GF-D8 (cell line): ENCODE measurements around the gene ANKRD13D.
A peak's percentile ranks its signal among the peaks of the same experiment; 100 is the strongest.
"Not testable (repeated sequence)": the region's sequence is repeated elsewhere in the genome, so short reads cannot be mapped to it uniquely, and the experiment has no call there.

Experiments
- DNase-seq: peaks from one replicate; lab custom pipeline; 2025; lab: John Stamatoyannopoulos, UW

ANKRD13D gene

DNA sequence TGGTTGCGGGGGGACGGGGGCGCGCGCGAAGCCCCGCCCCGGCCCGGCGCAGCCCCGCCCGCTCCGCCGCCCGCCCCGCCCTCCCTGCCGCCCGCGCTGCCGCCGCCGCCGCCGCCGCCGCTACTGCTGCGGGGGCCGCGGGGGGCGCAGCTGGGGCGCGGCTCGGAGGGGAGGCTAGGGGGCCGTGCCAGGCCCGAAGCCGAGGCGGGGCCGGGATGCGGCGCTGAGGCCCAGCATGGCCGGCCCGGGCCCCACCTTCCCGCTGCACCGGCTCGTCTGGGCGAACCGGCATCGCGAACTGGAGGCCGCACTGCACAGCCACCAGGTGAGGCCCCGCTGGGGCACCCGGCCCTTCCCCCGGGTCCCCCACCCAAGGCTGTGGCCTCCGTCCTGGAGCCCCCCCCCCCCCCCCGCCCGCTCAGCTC is at the start of gene ANKRD13D:
Gene ANKRD13D, plus strand, starts transcription at position 78 of the 425 bp plus-strand sequence. Its CDS starts 158 bp downstream, at position 236.
- peak; percentile 56 for DNase-seq

GRCh38 chr11:67239783-67240575 is 49.1 kb upstream of the ANKRD13D start:
- DNase-seq = peak; percentile 97

GRCh38 chr11:67240576-67241389 is 48.3 kb upstream of the ANKRD13D start:
- DNase-seq = peak; percentile 1

- DNase-seq = no peak
These were observed 46.6 kb upstream of the ANKRD13D start for GRCh38 chr11:67242548-67242947.

GRCh38 chr11:67243051-67243450 is 46.1 kb upstream of the ANKRD13D start:
- DNase-seq = no peak

- DNase-seq = no peak
These were observed 44.1 kb upstream of the ANKRD13D start for GRCh38 chr11:67245046-67245445.

- no peak for DNase-seq
These were observed 41.1 kb upstream of the ANKRD13D start for GRCh38 chr11:67247946-67248550.

- DNase-seq = no peak
These were observed 40.5 kb upstream of the ANKRD13D start for GRCh38 chr11:67248653-67249052.

- DNase-seq = no peak
These were observed 38.8 kb upstream of the ANKRD13D start for GRCh38 chr11:67250059-67251043.

GRCh38 chr11:67251841-67252240 is 37.3 kb upstream of the ANKRD13D start:
- no peak for DNase-seq

DNA sequence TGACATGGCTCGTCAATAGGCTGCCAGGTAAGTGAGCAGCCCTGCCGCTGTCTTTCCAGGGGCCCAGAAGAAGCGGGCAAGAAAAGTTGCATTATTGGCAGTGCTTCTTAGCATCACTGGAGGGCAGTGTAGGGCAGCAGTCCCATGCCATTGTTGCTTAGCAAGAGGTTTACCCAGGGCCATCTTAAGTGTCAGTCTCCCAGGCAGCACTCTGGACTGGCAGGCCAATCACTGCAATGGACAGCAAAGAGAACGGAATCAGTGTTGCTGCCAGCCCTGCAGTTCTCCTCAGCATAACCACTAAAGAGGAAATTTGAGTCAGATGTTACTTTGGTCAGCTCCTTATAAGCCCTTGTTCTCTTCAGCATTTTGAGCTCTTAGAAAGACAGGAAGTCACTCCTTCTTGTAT is 36.3 kb upstream of the ANKRD13D start:
- peak; percentile 3 for DNase-seq

- DNase-seq = no peak
These were observed 35.1 kb upstream of the ANKRD13D start for GRCh38 chr11:67253872-67254624.

GRCh38 chr11:67254798-67255197 is 34.3 kb upstream of the ANKRD13D start:
- no peak for DNase-seq

DNA sequence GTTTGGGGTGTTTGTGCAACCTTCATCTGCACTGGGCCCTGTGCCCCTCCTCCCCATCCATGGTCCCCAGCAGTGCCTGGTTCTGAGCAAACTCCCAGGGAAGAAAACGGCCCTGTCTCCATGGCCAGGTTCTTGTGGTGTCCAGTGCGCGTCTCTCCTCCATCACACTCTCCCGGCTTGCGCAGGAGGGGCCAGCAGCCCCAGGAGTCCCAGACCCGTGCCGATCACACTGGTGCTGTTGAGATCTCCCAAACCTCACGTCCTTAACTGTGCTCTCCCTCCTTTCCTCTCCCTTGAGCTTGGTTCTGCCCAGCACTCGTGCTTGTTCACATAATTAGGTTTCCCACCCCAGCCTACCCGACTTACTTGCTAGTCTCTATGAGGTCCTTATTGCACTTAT is 33.8 kb upstream of the ANKRD13D start:
- DNase-seq = no peak

DNA sequence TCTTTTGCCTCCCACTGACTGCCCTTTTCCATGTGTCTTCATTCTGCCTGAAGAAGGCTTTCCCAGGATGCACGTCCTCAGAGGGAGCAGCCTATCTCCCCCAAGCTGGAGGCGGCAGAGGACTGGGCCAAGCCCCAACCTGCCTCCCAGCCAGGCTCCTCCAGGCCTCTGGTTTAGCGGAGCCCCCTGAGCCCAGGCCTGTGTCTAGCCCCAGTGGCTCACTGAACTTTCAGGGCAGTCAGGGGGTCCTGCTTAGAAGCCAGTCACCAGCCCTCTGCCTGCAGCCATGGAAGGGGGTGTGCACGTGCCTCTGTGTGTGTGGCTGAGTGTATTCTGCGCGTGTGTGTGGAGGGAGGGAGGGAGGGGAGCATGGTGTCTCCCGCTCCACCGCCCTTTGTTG is 33.2 kb upstream of the ANKRD13D start:
- no peak for DNase-seq

GRCh38 chr11:67256477-67257135 is 32.5 kb upstream of the ANKRD13D start:
- no peak for DNase-seq

DNA sequence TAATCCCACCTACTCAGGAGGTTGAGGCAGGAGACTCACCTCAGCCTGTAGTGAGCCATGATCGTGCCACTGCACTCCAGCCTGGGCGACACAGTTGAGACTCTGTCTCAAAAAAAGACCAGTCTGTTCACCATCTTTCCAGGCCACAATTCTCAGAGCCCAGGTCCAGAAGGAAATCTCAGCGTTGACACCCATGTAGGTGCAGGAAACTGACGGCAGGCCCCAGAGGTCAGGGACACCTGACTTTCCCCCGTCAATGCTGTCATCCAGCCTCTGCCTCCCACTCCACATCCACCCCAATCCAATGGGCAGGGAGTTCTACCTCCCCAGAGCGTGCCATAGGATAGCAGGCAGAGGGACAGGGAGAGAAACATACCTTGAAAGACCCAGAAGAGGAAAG is 28.7 kb upstream of the ANKRD13D start:
- DNase-seq = no peak

DNA sequence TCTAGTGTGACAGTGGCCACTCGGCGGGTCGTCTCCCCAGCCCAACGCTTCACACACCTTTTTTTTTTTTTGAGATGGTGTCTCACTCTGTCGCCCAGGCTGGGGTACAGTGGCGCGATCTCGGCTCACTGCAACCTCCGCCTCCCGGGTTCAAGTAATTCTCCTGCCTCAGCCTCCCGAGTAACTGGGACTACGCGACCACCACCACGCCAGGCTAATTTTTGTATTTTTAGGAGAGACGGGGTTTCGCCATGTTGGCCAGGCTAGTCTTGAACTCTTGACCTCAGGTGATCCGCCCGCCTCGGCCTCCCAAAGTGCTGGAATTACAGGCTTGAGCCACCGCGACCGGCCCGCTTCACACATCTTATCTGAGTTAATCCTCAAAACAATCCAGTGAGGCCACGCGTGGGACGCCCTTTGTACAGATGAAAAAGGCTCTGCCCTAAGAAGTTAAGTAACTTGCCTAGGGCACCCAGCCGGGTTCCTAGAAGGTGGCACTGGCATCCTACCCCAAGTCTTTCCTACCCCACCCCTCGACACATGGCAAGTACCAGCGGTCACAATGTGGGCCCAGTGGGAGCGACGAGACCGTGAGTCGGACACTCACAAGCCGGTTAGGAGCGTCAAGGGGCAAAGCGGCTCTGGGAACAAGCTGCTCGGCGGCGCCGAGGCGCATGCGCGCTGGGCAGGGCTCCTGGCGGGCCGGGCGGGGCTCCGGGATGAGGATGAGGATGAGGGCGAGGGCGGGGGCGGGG is 28.0 kb upstream of the ANKRD13D start:
- DNase-seq = not testable (repeated sequence)

DNA sequence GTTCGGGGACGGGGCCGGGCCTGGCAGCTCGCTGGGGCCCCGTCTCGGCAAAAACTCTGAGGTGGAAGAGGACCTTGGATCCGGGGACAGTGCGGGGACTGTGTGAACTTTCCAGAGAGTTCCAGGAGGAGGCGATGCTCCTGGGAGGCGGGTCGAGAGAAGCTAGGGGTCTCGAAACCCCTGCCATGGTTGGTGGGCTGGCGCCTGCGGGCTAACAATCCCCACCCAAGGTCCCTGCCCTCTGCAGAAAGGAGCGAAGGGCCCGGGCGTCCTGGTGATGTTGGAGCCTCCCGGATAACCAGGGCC is 27.5 kb upstream of the ANKRD13D start:
- no peak for DNase-seq
